Heart left ventricle (tissue), 16 donors: ENCODE results near the gene ACRV1. TPM values are rescaled to one million over a fixed set of nuclear protein-coding genes. Genes with fewer than 3 reads are reported as not detected.
"Not testable (repeated sequence)": the region's sequence is repeated elsewhere in the genome, so short reads cannot be mapped to it uniquely, and the experiment has no call there.

ENCODE experiments used
- ATAC-seq, 4 donors: fragments of 200-7000 bp; cut with Tn5 transposase; one replicate each; pipeline ENCODE4 v1.9.1; 2020 to 2022; ENCODE audit warnings: moderate library complexity in 4 of 4, mild to moderate bottlenecking in 3 of 4, moderate number of reproducible peaks in 1 of 4
- DNase-seq, 5 donors: peaks; one replicate each; pipeline ENCODE4 v3.0.0-alpha.2; 2020
- H3K27ac ChIP-seq, 12 donors: fragments of 200-600 bp; sonication (generic) in 4 of 12; one replicate each; pipeline versions ENCODE4 v1.5.0 to v1.8.0; 2016 to 2022; ENCODE audit warnings: mild to moderate bottlenecking in 2 of 12
- H3K27me3 ChIP-seq, 9 donors: fragments of 200-600 bp; sonication (generic) in 2 of 9; one replicate each; pipeline versions ENCODE4 v1.5.1 to v1.8.0; 2016 to 2022; ENCODE audit warnings: mild to moderate bottlenecking in 3 of 9
- H3K36me3 ChIP-seq, 9 donors: fragments of 200-600 bp; sonication (generic) in 2 of 9; one replicate each; pipeline versions ENCODE4 v1.5.0 to v1.8.0; 2018 to 2022; ENCODE audit warnings: mild to moderate bottlenecking in 2 of 9
- H3K4me1 ChIP-seq, 12 donors: fragments of 200-600 bp; sonication (generic) in 4 of 12; one replicate each; pipeline versions ENCODE4 v1.5.0 to v1.8.0; 2016 to 2022; ENCODE audit warnings: mild to moderate bottlenecking in 3 of 12
- H3K4me3 ChIP-seq, 12 donors: fragments of 200-600 bp; sonication (generic) in 4 of 12; one replicate each; pipeline versions ENCODE4 v1.5.0 to v1.8.0; 2017 to 2022; ENCODE audit warnings: mild to moderate bottlenecking in 9 of 12, moderate library complexity in 4 of 12
- H3K9me3 ChIP-seq, 12 donors: fragments of 200-600 bp; sonication (generic) in 4 of 12; one replicate each; pipeline versions ENCODE4 v1.5.0 to v1.8.0; 2016 to 2022; ENCODE audit warnings: mild to moderate bottlenecking in 1 of 12
- POLR2A ChIP-seq, 2 donors: fragments of 450-650 bp; IDR thresholded peaks; one replicate each; pipeline ENCODE4 v1.6.1; 2017; ENCODE audit warnings: antibody characterized with exemption in 2 of 2, mild to moderate bottlenecking in 2 of 2, moderate library complexity in 2 of 2
- WGBS, 4 donors: extraction: QIAGEN DNeasy Blood & Tissue Kit in 2 of 4; methylation state at CpG; one replicate each; pipeline versions ENCODE4 v1.1.5 to v1.1.7; 2013 to 2018; 5-methylcytosine and 5-hydroxymethylcytosine counted together
- intact Hi-C, 10 donors: fragments of 100-400 bp; cut with DNase I; formaldehyde crosslinking; loops; one replicate each; pipeline versions ENCODE4 v1.11.1 to v1.14.2; 2022
- long read RNA-seq, 3 donors: library from polyadenylated mRNA; unstranded; transcript quantifications; one replicate each; pipeline ENCODE4 v2.0.0, GENCODE V29; 2020 to 2021
- polyA plus RNA-seq, 2 donors: library from polyadenylated mRNA; stranded (reverse); fragments of 200-250 nt; gene quantifications; one replicate each; pipeline ENCODE4 v1.2.3, GENCODE V29; 2013
- total RNA-seq, 9 donors: library from RNA; depleted of rRNA in 2 of 9; stranded (reverse); fragments of >200 nt in 2 of 9; fragmentation: NEBNext Ultra II Directional in 3 of 9; extraction: Animal tissue kit (Norgen Biotek cat#: 25700) in 3 of 9; gene quantifications; one replicate each; pipeline versions ENCODE4 v1.1.0 to v1.2.4, GENCODE V29; 2016 to 2023
- TF ChIP-seq, protein P1 (sequence below), 12 donors: fragments of 200-600 bp; sonication (generic) in 4 of 12; IDR thresholded peaks; one replicate each; pipeline versions ENCODE4 v1.5.0 to v1.8.0; 2018 to 2022; ENCODE audit warnings: antibody characterized with exemption in 12 of 12, mild to moderate bottlenecking in 5 of 12
- donor health status: ischemic (EF 13 %, LVEDD 7.1; RV severe dilation, severe dysfunction).
- donor health status: healthy with polysubstance abuse.
- donor health status: DM: no; HTN: yes; CAD: no.
- donor health status: DM: no; HTN: no; CAD: no.
- donor health status: ischemic (EF 25% LVEDD 6.9; RV normal size, moderate dysfunction).
- donor health status: ischemic (EF 25% LVEDD 5.7; RV mildly dilated, moderate dysfunction).
- donor health status: healthy.
- donor health status: DM: yes; HTN: yes; CAD: no.
- donor health status: ischemic (EF 35%, LVEDD 5.7; RV mildly dilated, moderate dysfunction).
- donor health status: nonischemic (EF 11% LVEDD 7.7; RV severe dilation, severe dysfunction).
- donor health status: DM: yes; HTN: yes; CAD: no.
- donor health status: PGD.
- donor health status: ischemic (EF 29% LVEDD 5.4; RV normal size, mild dysfunction).
- donor health status: nonischemic (EF 23%, LVEDD 6.1; RV moderate dilation, normal function).

The ACRV1 gene
- total RNA-seq (not detected), polyA plus RNA-seq (not detected)
- long read RNA-seq, donor 1 = 0 reads
- long read RNA-seq, donor 2 = 0 reads
- long read RNA-seq, donor 3 = 0 reads

GRCh38 chr11:125680747-125681146, at the start of gene ACRV1:
ACRV1 (minus strand) TSS chr11:125680847; CDS start chr11:125680780, 67 bp downstream.
- Histone ChIP-seq H3K9me3 (no peaks in the 10 kb centered on the region), H3K4me1 (no peaks in the 10 kb centered on the region), H3K4me3 (no peak within 1 kb of the TSS), H3K27me3 (no peaks in the 10 kb centered on the region), H3K36me3 (no peaks in the 10 kb centered on the region), H3K27ac (no peak within 1 kb of the TSS)
- no peak for TF ChIP-seq POLR2A (IDR thresholded peaks at IDR 0.05)
- WGBS, 4 donors = 93 to 98% (median 95%) methylated on average over 1 of the region's 1 CpG
- ATAC-seq (no peak), DNase-seq (no peak)
- intact Hi-C loops = no loop called here

DNA sequence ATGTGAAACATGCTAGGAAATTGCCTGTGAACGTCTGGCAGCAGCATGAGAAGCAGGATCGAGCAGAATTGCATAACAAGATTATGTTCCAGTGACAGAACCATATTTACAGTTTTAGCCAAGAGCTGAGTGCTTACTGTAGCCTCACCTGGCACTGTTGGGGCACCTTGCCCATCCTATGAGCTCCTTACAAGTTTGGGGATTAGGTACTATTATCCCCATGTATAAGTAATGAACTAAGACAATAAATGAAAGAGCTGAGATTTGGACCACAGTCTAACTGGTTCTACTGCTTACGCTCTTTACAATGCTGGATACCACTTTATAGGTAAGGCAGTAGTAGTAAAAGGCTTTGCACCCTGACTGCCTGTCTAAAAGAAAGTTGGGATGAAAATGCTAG, 48.3 kb upstream of the ACRV1 start:
- 60 to 74% (median 68%) methylated on average over 3 of the region's 3 CpGs for WGBS, 4 donors
- DNase-seq = no peak
- intact Hi-C loops = no loop called here
- Histone ChIP-seq H3K4me3 (no peak overlapping the region), H3K9me3 (no peaks in the 10 kb centered on the region), H3K4me1 (no peaks in the 10 kb centered on the region), H3K27ac (no peak overlapping the region), H3K27me3 (peaks cover 0 to 4% (median 0%) of the 10 kb centered on the region in 9 donors), H3K36me3 (no peaks in the 10 kb centered on the region)
- ATAC-seq = no peak
- TF ChIP-seq, protein P1, sequence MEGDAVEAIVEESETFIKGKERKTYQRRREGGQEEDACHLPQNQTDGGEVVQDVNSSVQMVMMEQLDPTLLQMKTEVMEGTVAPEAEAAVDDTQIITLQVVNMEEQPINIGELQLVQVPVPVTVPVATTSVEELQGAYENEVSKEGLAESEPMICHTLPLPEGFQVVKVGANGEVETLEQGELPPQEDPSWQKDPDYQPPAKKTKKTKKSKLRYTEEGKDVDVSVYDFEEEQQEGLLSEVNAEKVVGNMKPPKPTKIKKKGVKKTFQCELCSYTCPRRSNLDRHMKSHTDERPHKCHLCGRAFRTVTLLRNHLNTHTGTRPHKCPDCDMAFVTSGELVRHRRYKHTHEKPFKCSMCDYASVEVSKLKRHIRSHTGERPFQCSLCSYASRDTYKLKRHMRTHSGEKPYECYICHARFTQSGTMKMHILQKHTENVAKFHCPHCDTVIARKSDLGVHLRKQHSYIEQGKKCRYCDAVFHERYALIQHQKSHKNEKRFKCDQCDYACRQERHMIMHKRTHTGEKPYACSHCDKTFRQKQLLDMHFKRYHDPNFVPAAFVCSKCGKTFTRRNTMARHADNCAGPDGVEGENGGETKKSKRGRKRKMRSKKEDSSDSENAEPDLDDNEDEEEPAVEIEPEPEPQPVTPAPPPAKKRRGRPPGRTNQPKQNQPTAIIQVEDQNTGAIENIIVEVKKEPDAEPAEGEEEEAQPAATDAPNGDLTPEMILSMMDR (IDR thresholded peaks at IDR 0.05) = no peak
- no peak for TF ChIP-seq POLR2A (IDR thresholded peaks at IDR 0.05)

DNA sequence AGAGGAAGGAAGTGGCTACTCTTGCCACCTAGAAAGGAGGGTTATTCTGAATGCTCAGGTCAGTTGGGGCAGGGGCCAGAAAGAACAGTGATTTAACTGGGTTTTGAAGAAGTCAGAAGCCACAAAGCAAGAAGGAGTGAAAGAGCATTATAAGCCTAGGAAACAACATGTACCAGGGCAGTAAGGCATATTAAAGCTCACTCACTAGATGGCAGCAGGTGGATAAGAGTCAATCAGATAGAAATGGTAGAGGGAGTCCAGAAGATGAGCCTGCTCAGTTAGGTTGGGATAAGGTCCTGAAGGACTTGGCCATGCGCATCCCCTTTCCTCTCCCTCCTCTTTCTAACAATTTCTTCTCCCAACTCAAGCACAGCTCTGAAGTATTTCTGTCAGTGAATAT, 43.5 kb upstream of the ACRV1 start:
- TF ChIP-seq, protein P1 (IDR thresholded peaks at IDR 0.05) = peak in 1 of 12 donors; percentile 7
- TF ChIP-seq POLR2A (IDR thresholded peaks at IDR 0.05) = no peak
- ATAC-seq (no peak), DNase-seq (no peak)
- Histone ChIP-seq H3K4me3 (no peak overlapping the region), H3K27me3 (peaks cover 0 to 4% (median 0%) of the 10 kb centered on the region in 9 donors), H3K9me3 (no peaks in the 10 kb centered on the region), H3K27ac (no peak overlapping the region), H3K36me3 (no peaks in the 10 kb centered on the region), H3K4me1 (no peaks in the 10 kb centered on the region)
- intact Hi-C loops = no loop called here
- WGBS, 4 donors = 83 to 91% (median 87%) methylated on average over 1 of the region's 1 CpG

DNA sequence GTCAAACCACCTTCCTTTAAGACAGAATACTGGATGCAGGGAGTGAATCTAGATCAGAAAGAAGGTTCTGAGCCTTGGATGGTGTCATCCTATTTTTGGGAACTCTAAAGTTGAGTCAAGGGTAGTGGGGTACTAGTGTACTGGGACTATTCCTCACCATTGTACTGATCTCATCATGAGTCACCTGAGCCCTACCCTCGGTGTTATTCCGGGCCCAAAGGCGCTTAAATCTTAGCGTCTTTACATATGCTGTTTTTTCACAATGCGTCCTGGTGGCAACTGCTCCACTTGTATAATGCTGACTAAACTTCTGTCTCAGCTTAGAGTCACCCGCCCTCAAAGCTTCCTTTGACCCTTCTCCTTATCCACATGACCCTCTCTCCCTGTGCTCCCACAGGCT, 40.1 kb upstream of the ACRV1 start:
- Histone ChIP-seq H3K36me3 (no peaks in the 10 kb centered on the region), H3K9me3 (peaks cover 0 to 7% (median 0%) of the 10 kb centered on the region in 12 donors), H3K4me3 (no peak overlapping the region), H3K27me3 (peaks cover 0 to 4% (median 0%) of the 10 kb centered on the region in 9 donors), H3K27ac (no peak overlapping the region), H3K4me1 (no peaks in the 10 kb centered on the region)
- intact Hi-C loops = no loop called here
- ATAC-seq (no peak), DNase-seq (no peak)
- 76 to 84% (median 82%) methylated on average over 6 of the region's 6 CpGs for WGBS, 4 donors
- TF ChIP-seq, protein P1 (IDR thresholded peaks at IDR 0.05) = no peak
- TF ChIP-seq POLR2A (IDR thresholded peaks at IDR 0.05) = no peak

- ATAC-seq, H3K4me3 ChIP-seq, intact Hi-C loops, H3K4me1 ChIP-seq, DNase-seq, H3K36me3 ChIP-seq, H3K27ac ChIP-seq, H3K27me3 ChIP-seq, H3K9me3 ChIP-seq: not testable (repeated sequence)
- WGBS, 4 donors = 70 to 95% (median 92%) methylated on average over 4 to 24 of the region's 24 CpGs
These were observed 24.0 kb upstream of the ACRV1 start for GRCh38 chr11:125704686-125705085.
